PFSK-1 (cell line): ENCODE data around the gene CBL.

Experiments used
- FOXP2 ChIP-seq: optimal IDR thresholded peaks from 2 replicates; pipeline ENCODE3; 2011; ENCODE audit warnings: borderline replicate concordance, control low read depth, inconsistent platforms; ENCODE audit not compliant: insufficient read depth; ENCODE audit errors: extremely low read length, extremely low read depth
- POLR2AphosphoS5 ChIP-seq: IDR thresholded peaks from 2 replicates; pipeline ENCODE4 v1.6.1; 2012; ENCODE audit warnings: low read depth, mild to moderate bottlenecking, control low read depth, low read length, moderate library complexity
- SIN3A ChIP-seq: IDR thresholded peaks from 2 replicates; pipeline ENCODE4 v1.6.1; 2012; ENCODE audit warnings: mild to moderate bottlenecking, low read length, moderate library complexity, borderline replicate concordance; ENCODE audit not compliant: insufficient read depth
- TAF1 ChIP-seq: IDR thresholded peaks from 2 replicates; pipeline ENCODE4 v1.6.1; 2012; ENCODE audit warnings: low read length, control low read depth, borderline replicate concordance; ENCODE audit not compliant: insufficient read depth
- TF ChIP-seq, protein P1 (sequence below), 2 experiments: IDR thresholded peaks; 2 replicates each; pipeline versions ENCODE4 v1.6.1 to v1.8.0; 2011 to 2012; ENCODE audit warnings: low read depth in 2 of 2, low read length in 2 of 2, control low read depth in 1 of 2, inconsistent platforms in 1 of 2, mild to moderate bottlenecking in 1 of 2, moderate library complexity in 1 of 2; ENCODE audit not compliant: insufficient read depth in 1 of 2

Gene CBL

DNA sequence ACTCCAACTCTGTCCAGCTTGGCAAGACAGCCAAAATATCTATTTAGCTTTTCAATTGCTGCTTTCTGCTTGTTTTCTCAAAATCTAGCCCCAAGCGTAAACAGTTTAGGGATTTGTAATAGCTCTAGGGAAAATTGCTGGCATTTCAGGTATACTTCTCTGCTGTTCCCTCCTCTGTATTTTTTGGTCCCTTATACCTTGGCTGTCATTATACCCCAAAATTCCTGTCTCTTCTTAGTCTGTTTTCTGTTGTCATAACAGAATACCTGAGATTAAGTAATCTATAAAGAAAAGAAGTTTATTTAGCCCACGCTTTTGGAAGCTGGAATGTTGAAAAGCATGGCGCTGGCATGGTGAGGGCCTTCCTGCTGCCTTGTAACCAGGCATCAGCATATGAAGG, 87.3 kb downstream of the CBL start:
- TF ChIP-seq SIN3A (no peak), FOXP2 (no peak), POLR2AphosphoS5 (no peak), TAF1 (no peak)
- TF ChIP-seq, protein P1, sequence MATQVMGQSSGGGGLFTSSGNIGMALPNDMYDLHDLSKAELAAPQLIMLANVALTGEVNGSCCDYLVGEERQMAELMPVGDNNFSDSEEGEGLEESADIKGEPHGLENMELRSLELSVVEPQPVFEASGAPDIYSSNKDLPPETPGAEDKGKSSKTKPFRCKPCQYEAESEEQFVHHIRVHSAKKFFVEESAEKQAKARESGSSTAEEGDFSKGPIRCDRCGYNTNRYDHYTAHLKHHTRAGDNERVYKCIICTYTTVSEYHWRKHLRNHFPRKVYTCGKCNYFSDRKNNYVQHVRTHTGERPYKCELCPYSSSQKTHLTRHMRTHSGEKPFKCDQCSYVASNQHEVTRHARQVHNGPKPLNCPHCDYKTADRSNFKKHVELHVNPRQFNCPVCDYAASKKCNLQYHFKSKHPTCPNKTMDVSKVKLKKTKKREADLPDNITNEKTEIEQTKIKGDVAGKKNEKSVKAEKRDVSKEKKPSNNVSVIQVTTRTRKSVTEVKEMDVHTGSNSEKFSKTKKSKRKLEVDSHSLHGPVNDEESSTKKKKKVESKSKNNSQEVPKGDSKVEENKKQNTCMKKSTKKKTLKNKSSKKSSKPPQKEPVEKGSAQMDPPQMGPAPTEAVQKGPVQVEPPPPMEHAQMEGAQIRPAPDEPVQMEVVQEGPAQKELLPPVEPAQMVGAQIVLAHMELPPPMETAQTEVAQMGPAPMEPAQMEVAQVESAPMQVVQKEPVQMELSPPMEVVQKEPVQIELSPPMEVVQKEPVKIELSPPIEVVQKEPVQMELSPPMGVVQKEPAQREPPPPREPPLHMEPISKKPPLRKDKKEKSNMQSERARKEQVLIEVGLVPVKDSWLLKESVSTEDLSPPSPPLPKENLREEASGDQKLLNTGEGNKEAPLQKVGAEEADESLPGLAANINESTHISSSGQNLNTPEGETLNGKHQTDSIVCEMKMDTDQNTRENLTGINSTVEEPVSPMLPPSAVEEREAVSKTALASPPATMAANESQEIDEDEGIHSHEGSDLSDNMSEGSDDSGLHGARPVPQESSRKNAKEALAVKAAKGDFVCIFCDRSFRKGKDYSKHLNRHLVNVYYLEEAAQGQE (IDR thresholded peaks at IDR 0.05; ENCODE audit: insufficient read depth in 1 of 2, low read depth in 2 of 2, low read length in 2 of 2) = no peak

DNA sequence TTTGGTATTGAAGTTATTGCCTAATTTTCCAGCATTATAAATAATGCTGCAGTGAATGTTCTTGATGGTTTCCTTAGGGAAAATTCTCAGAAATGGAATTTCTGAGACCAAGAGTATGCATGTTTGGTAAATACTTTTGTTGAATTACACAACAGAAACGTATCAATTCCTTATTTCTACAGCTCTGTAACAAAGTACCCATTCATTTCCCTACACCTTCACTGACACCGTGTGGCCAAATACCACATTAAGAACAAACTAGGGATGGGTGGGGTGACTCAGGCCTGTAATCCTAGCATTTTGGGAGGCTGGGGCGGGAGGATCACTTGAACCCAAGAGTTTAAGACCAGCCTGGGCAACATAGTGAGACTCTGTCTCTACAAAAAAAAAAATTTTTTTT, 89.0 kb downstream of the CBL start:
- TF ChIP-seq FOXP2 = no peak
- TF ChIP-seq, protein P1 (IDR thresholded peaks at IDR 0.05; ENCODE audit: insufficient read depth in 1 of 2, low read depth in 2 of 2, low read length in 2 of 2) = no peak
- TF ChIP-seq SIN3A = no peak
- TF ChIP-seq POLR2AphosphoS5 = no peak
- TF ChIP-seq TAF1 = no peak

DNA sequence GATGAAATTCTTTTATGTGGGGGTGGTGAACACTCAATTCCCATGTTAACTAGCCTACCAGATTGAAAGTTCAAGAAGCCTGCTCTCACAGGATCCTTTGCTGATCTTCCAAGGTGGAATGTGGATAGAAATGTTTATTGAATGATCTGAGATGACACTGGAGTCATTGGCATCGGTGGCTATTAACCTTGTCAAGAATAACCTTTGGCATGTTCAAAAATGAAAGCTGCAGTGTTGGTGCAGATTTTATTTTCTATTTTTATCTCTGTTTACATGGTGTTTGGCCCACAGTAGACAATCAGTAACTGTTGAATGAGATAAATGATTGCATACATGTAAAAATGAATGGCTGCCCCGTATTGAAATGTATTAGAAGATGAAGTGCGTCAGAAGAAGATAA, 91.8 kb downstream of the CBL start:
- TF ChIP-seq POLR2AphosphoS5 (no peak), FOXP2 (no peak), TAF1 (no peak), SIN3A (no peak)
- TF ChIP-seq, protein P1 (IDR thresholded peaks at IDR 0.05; ENCODE audit: insufficient read depth in 1 of 2, low read depth in 2 of 2, low read length in 2 of 2) = no peak

DNA sequence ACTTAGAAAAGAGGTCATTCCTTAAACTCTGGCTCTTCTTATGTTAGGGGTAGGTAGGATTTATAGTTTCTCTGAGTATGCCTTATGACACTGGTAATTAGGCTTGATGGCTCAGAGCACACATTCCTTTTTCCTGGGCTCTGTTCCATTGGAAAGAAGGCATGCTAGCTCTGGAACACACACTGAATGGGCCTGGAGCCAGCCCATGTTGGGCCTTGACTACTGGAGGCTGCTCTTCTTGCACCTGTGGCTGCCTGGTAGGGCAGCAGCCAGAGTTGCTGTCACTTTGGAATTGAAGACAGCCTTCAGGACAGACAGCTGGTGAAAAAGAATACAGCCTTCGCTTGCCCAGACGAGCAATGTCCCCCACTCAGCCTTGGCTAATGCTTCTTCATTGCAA, 92.6 kb downstream of the CBL start:
- no peak for TF ChIP-seq SIN3A
- no peak for TF ChIP-seq TAF1
- no peak for TF ChIP-seq POLR2AphosphoS5
- TF ChIP-seq, protein P1 (IDR thresholded peaks at IDR 0.05; ENCODE audit: insufficient read depth in 1 of 2, low read depth in 2 of 2, low read length in 2 of 2) = no peak
- TF ChIP-seq FOXP2 = no peak

DNA sequence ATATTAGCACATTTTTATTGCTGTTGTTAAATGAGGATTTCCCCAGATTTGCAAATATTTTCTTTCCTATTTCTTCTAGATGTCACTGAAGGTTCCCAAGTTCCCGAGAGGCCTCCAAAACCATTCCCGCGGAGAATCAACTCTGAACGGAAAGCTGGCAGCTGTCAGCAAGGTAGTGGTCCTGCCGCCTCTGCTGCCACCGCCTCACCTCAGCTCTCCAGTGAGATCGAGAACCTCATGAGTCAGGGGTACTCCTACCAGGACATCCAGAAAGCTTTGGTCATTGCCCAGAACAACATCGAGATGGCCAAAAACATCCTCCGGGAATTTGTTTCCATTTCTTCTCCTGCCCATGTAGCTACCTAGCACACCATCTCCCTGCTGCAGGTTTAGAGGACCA, 93.3 kb downstream of the CBL start:
- TF ChIP-seq POLR2AphosphoS5 (no peak), SIN3A (no peak), FOXP2 (no peak), TAF1 (no peak)
- TF ChIP-seq, protein P1 (IDR thresholded peaks at IDR 0.05; ENCODE audit: insufficient read depth in 1 of 2, low read depth in 2 of 2, low read length in 2 of 2) = no peak
